Measurements from ENCODE around the gene MARCHF6. TPM values are rescaled to one million over a fixed set of nuclear protein-coding genes. Genes with fewer than 3 reads are reported as not detected.

The MARCHF6 gene
- total RNA-seq, 4 donors from 2014 or later = 27.6 to 67.1 (median 37.0) TPM

GRCh38 chr5:10329446-10329819 is 24.1 kb upstream of the MARCHF6 start:
- no peaks in the 10 kb centered on the region for H3K9me3 ChIP-seq
- WGBS, 2 donors = 48 to 65% methylated on average over 2 of the region's 2 CpGs
- intact Hi-C loops (cut with DNase I) = no loop called here
- H3K4me1 ChIP-seq = peaks cover 7 to 54% (median 22%) of the 10 kb centered on the region in 3 donors
- H3K36me3 ChIP-seq = no peaks in the 10 kb centered on the region
- peaks cover 0 to 22% (median 0%) of the 10 kb centered on the region in 4 donors for H3K27me3 ChIP-seq
- no peak for DNase-seq
- no peak overlapping the region for H3K4me3 ChIP-seq
- TF ChIP-seq POLR2A (IDR thresholded peaks at IDR 0.05) = no peak
- no peak for TF ChIP-seq CTCF (IDR thresholded peaks at IDR 0.05)
- H3K27ac ChIP-seq = peak overlapping the region in 2 of 4 donors; percentile 62 to 68

- Histone ChIP-seq H3K36me3 (no peaks in the 10 kb centered on the region), H3K27me3 (peaks cover 0 to 25% (median 0%) of the 10 kb centered on the region in 4 donors), H3K4me1 (peaks cover 7 to 49% (median 22%) of the 10 kb centered on the region in 3 donors), H3K4me3 (no peak overlapping the region), H3K27ac (peak overlapping the region; percentile 1 to 68 (median 41)), H3K9me3 (no peaks in the 10 kb centered on the region)
- TF ChIP-seq POLR2A (IDR thresholded peaks at IDR 0.05) (no peak), CTCF (IDR thresholded peaks at IDR 0.05) (no peak)
- 59 to 89% methylated on average over 5 to 7 of the region's 7 CpGs for WGBS, 2 donors
- no peak for DNase-seq
- intact Hi-C loops (cut with DNase I) = no loop called here
Measured at GRCh38 chr5:10329820-10330481, 23.5 kb upstream of the MARCHF6 start.

- WGBS, 2 donors = 42 to 56% methylated on average over 8 to 10 of the region's 10 CpGs
- no peaks in the 10 kb centered on the region for H3K36me3 ChIP-seq
- TF ChIP-seq CTCF (IDR thresholded peaks at IDR 0.05) (no peak), POLR2A (IDR thresholded peaks at IDR 0.05) (no peak)
- H3K4me3 ChIP-seq = no peak overlapping the region
- H3K4me1 ChIP-seq = peaks cover 7 to 49% (median 22%) of the 10 kb centered on the region in 3 donors
- intact Hi-C loops (cut with DNase I) = no loop called here
- no peak for DNase-seq
- H3K9me3 ChIP-seq = no peaks in the 10 kb centered on the region
- peaks cover 0 to 25% (median 0%) of the 10 kb centered on the region in 4 donors for H3K27me3 ChIP-seq
- peak overlapping the region; percentile 1 to 68 (median 41) for H3K27ac ChIP-seq
Measured at GRCh38 chr5:10330511-10331230, 22.8 kb upstream of the MARCHF6 start.

GRCh38 chr5:10331341-10331796 is 22.1 kb upstream of the MARCHF6 start:
- WGBS, 2 donors = 59 to 62% methylated on average over 7 of the region's 7 CpGs
- no peaks in the 10 kb centered on the region for H3K9me3 ChIP-seq
- DNase-seq = no peak
- intact Hi-C loops (cut with DNase I) = no loop called here
- H3K4me1 ChIP-seq = peaks cover 7 to 49% (median 22%) of the 10 kb centered on the region in 3 donors
- H3K36me3 ChIP-seq = no peaks in the 10 kb centered on the region
- no peak overlapping the region for H3K4me3 ChIP-seq
- peak overlapping the region in 3 of 4 donors; percentile 20 to 68 (median 62) for H3K27ac ChIP-seq
- peaks cover 0 to 25% (median 0%) of the 10 kb centered on the region in 4 donors for H3K27me3 ChIP-seq
- TF ChIP-seq POLR2A (IDR thresholded peaks at IDR 0.05) (no peak), CTCF (IDR thresholded peaks at IDR 0.05) (no peak)

GRCh38 chr5:10332301-10332700 is 21.2 kb upstream of the MARCHF6 start:
- no peaks in the 10 kb centered on the region for H3K36me3 ChIP-seq
- H3K9me3 ChIP-seq = no peaks in the 10 kb centered on the region
- no peak overlapping the region for H3K4me3 ChIP-seq
- peaks cover 7 to 49% (median 22%) of the 10 kb centered on the region in 3 donors for H3K4me1 ChIP-seq
- H3K27ac ChIP-seq = no peak overlapping the region
- WGBS, 2 donors = 86 to 91% methylated on average over 5 of the region's 5 CpGs
- intact Hi-C loops (cut with DNase I) = no loop called here
- H3K27me3 ChIP-seq = peaks cover 0 to 25% (median 0%) of the 10 kb centered on the region in 4 donors
- DNase-seq = no peak
- TF ChIP-seq POLR2A (IDR thresholded peaks at IDR 0.05) = no peak
- no peak for TF ChIP-seq CTCF (IDR thresholded peaks at IDR 0.05)

Data from esophagus squamous epithelium (tissue), 5 donors.